Measurements from ENCODE around the gene SDHAF4.

The SDHAF4 gene
- total RNA-seq: 2.5 to 5.4 (median 2.6) reads per million in 3 donors

GRCh38 chr6:70566751-70567382, at the start of gene SDHAF4:
TSS of gene SDHAF4 (plus strand) at chr6:70566930. CDS start at chr6:70566941, 11 bp downstream.
- no peaks in the 10 kb centered on the region for H3K9me3 ChIP-seq (ENCODE audit: control insufficient read depth, low read length)
- H3K36me3 ChIP-seq (ENCODE audit: control insufficient read depth, insufficient read depth, low read length): no peaks in the 10 kb centered on the region
- H3K27ac ChIP-seq (ENCODE audit: insufficient read depth, low read length, poor library complexity, severe bottlenecking): peak within 1 kb of the TSS; percentile 76
- no peaks in the 10 kb centered on the region for H3K4me1 ChIP-seq (ENCODE audit: control insufficient read depth, insufficient read depth, low read length, poor library complexity, severe bottlenecking)
- peak; percentile 87 to 91 (median 87) for DNase-seq
- H3K27me3 ChIP-seq (replicated peaks; ENCODE audit: control insufficient read depth, insufficient read depth, low read length, poor library complexity, severe bottlenecking): no peaks in the 10 kb centered on the region
- H3K4me3 ChIP-seq (ENCODE audit: insufficient read depth, low read depth, low read length, poor library complexity, severe bottlenecking): peak within 1 kb of the TSS; percentile 89

- H3K27me3 ChIP-seq (replicated peaks; ENCODE audit: control insufficient read depth, insufficient read depth, low read length, poor library complexity, severe bottlenecking): no peaks in the 10 kb centered on the region
- no peak for DNase-seq
- no peaks in the 10 kb centered on the region for H3K9me3 ChIP-seq (ENCODE audit: control insufficient read depth, low read length)
- H3K27ac ChIP-seq (ENCODE audit: insufficient read depth, low read length, poor library complexity, severe bottlenecking): no peak overlapping the region
- no peak overlapping the region for H3K4me3 ChIP-seq (ENCODE audit: insufficient read depth, low read depth, low read length, poor library complexity, severe bottlenecking)
- H3K36me3 ChIP-seq (ENCODE audit: control insufficient read depth, insufficient read depth, low read length): no peaks in the 10 kb centered on the region
- no peaks in the 10 kb centered on the region for H3K4me1 ChIP-seq (ENCODE audit: control insufficient read depth, insufficient read depth, low read length, poor library complexity, severe bottlenecking)
Observed at GRCh38 chr6:70518723-70519122, 48.0 kb upstream of the SDHAF4 start.

- H3K36me3 ChIP-seq (ENCODE audit: control insufficient read depth, insufficient read depth, low read length): no peaks in the 10 kb centered on the region
- no peak for DNase-seq
- H3K4me1 ChIP-seq (ENCODE audit: control insufficient read depth, insufficient read depth, low read length, poor library complexity, severe bottlenecking): no peaks in the 10 kb centered on the region
- H3K4me3 ChIP-seq (ENCODE audit: insufficient read depth, low read depth, low read length, poor library complexity, severe bottlenecking): no peak overlapping the region
- no peak overlapping the region for H3K27ac ChIP-seq (ENCODE audit: insufficient read depth, low read length, poor library complexity, severe bottlenecking)
- H3K27me3 ChIP-seq (replicated peaks; ENCODE audit: control insufficient read depth, insufficient read depth, low read length, poor library complexity, severe bottlenecking): no peaks in the 10 kb centered on the region
- H3K9me3 ChIP-seq (ENCODE audit: control insufficient read depth, low read length): no peaks in the 10 kb centered on the region
Observed at GRCh38 chr6:70520575-70520974, 46.2 kb upstream of the SDHAF4 start.

DNA sequence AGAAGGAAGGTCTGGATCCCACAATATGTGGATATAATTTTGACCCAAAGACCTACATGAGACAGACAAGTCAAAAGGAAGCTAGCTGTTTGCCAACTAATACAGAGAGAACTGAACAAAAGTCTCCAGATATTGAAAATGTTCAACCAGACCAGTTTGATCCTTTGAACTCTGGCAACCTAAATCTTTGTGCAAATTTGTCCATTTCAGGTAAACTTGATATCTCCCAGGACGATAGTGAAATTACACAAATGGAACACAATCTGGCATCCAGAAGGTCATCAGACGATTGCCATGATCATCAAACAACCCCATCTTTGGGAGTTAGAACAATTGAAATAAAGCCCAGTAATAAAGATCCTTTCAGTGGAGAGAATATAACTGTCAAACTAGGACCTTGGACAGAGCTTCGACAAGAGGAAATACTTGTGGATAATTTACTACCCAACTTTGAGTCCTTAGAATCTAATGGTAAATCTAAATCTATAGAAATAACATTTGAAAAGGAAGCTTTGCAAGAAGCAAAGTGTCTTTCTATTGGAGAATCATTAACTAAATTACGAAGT, 41.9 kb upstream of the SDHAF4 start:
- no peak overlapping the region for H3K4me3 ChIP-seq (ENCODE audit: insufficient read depth, low read depth, low read length, poor library complexity, severe bottlenecking)
- no peaks in the 10 kb centered on the region for H3K9me3 ChIP-seq (ENCODE audit: control insufficient read depth, low read length)
- H3K36me3 ChIP-seq (ENCODE audit: control insufficient read depth, insufficient read depth, low read length): no peaks in the 10 kb centered on the region
- no peaks in the 10 kb centered on the region for H3K27me3 ChIP-seq (replicated peaks; ENCODE audit: control insufficient read depth, insufficient read depth, low read length, poor library complexity, severe bottlenecking)
- H3K27ac ChIP-seq (ENCODE audit: insufficient read depth, low read length, poor library complexity, severe bottlenecking): no peak overlapping the region
- DNase-seq: no peak
- H3K4me1 ChIP-seq (ENCODE audit: control insufficient read depth, insufficient read depth, low read length, poor library complexity, severe bottlenecking): no peaks in the 10 kb centered on the region

DNA sequence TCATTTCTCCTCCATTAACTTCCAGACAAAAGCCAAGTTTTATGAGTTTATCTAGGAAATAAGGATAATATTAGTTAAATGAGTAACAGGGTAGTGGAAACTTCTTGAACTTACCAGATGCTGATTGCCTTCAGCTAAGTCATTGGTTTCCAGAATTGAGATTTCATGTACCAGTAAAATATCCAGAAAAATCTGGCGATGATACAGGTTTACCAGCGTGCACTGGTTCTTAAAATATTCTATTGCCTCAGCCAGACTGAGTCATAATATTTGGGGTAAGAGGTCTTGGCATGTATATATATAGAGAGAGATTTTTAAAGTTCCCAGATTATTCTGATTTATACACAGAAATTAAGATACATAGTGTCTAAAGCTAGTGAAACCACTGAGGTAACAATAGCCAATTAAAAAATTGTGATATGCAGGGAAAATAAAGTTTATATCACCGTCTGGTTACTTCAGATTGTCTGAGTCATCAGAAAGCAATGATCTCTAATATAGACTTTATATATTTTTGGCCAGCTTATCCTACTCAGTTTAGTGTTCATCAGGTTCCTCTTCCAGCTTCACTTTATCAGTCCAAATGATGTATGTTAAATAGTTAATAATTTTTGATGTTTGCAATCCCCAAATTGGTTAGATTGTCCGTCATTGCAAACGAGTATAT, 39.5 kb upstream of the SDHAF4 start:
- Histone ChIP-seq H3K4me1 (ENCODE audit: control insufficient read depth, insufficient read depth, low read length, poor library complexity, severe bottlenecking) (no peaks in the 10 kb centered on the region), H3K4me3 (ENCODE audit: insufficient read depth, low read depth, low read length, poor library complexity, severe bottlenecking) (no peak overlapping the region), H3K27ac (ENCODE audit: insufficient read depth, low read length, poor library complexity, severe bottlenecking) (no peak overlapping the region), H3K36me3 (ENCODE audit: control insufficient read depth, insufficient read depth, low read length) (no peaks in the 10 kb centered on the region), H3K27me3 (replicated peaks; ENCODE audit: control insufficient read depth, insufficient read depth, low read length, poor library complexity, severe bottlenecking) (no peaks in the 10 kb centered on the region), H3K9me3 (ENCODE audit: control insufficient read depth, low read length) (no peaks in the 10 kb centered on the region)
- DNase-seq: no peak

DNA sequence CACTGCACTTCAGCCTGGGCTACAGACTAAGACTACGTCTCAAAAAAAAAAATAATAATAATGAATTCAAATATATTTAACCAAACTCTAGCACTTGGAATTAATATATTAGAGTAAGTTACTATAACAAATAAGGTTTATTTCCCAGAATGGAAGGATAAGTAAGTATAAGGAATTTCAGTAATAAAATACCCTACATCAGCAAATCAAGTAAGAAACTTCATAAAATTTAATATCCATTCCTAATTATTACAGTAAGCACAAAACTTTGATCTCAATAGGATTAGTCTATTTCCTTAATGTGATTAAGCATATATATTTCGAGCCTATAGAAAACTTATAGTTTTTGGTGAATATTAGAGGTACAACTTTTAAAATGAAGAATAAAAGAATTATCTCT, 36.7 kb upstream of the SDHAF4 start:
- H3K4me1 ChIP-seq (ENCODE audit: control insufficient read depth, insufficient read depth, low read length, poor library complexity, severe bottlenecking): no peaks in the 10 kb centered on the region
- H3K27ac ChIP-seq (ENCODE audit: insufficient read depth, low read length, poor library complexity, severe bottlenecking): no peak overlapping the region
- no peaks in the 10 kb centered on the region for H3K9me3 ChIP-seq (ENCODE audit: control insufficient read depth, low read length)
- DNase-seq: no peak
- H3K27me3 ChIP-seq (replicated peaks; ENCODE audit: control insufficient read depth, insufficient read depth, low read length, poor library complexity, severe bottlenecking): no peaks in the 10 kb centered on the region
- H3K36me3 ChIP-seq (ENCODE audit: control insufficient read depth, insufficient read depth, low read length): no peaks in the 10 kb centered on the region
- no peak overlapping the region for H3K4me3 ChIP-seq (ENCODE audit: insufficient read depth, low read depth, low read length, poor library complexity, severe bottlenecking)

- H3K27me3 ChIP-seq (replicated peaks; ENCODE audit: control insufficient read depth, insufficient read depth, low read length, poor library complexity, severe bottlenecking): no peaks in the 10 kb centered on the region
- no peaks in the 10 kb centered on the region for H3K36me3 ChIP-seq (ENCODE audit: control insufficient read depth, insufficient read depth, low read length)
- no peak for DNase-seq
- H3K4me1 ChIP-seq (ENCODE audit: control insufficient read depth, insufficient read depth, low read length, poor library complexity, severe bottlenecking): no peaks in the 10 kb centered on the region
- no peak overlapping the region for H3K4me3 ChIP-seq (ENCODE audit: insufficient read depth, low read depth, low read length, poor library complexity, severe bottlenecking)
- H3K9me3 ChIP-seq (ENCODE audit: control insufficient read depth, low read length): no peaks in the 10 kb centered on the region
- no peak overlapping the region for H3K27ac ChIP-seq (ENCODE audit: insufficient read depth, low read length, poor library complexity, severe bottlenecking)
Observed at GRCh38 chr6:70531133-70531532, 35.6 kb upstream of the SDHAF4 start.

- DNase-seq: no peak
- no peaks in the 10 kb centered on the region for H3K27me3 ChIP-seq (replicated peaks; ENCODE audit: control insufficient read depth, insufficient read depth, low read length, poor library complexity, severe bottlenecking)
- no peak overlapping the region for H3K27ac ChIP-seq (ENCODE audit: insufficient read depth, low read length, poor library complexity, severe bottlenecking)
- H3K4me3 ChIP-seq (ENCODE audit: insufficient read depth, low read depth, low read length, poor library complexity, severe bottlenecking): no peak overlapping the region
- H3K4me1 ChIP-seq (ENCODE audit: control insufficient read depth, insufficient read depth, low read length, poor library complexity, severe bottlenecking): no peaks in the 10 kb centered on the region
- no peaks in the 10 kb centered on the region for H3K9me3 ChIP-seq (ENCODE audit: control insufficient read depth, low read length)
- no peaks in the 10 kb centered on the region for H3K36me3 ChIP-seq (ENCODE audit: control insufficient read depth, insufficient read depth, low read length)
Observed at GRCh38 chr6:70537266-70537665, 29.5 kb upstream of the SDHAF4 start.

DNA sequence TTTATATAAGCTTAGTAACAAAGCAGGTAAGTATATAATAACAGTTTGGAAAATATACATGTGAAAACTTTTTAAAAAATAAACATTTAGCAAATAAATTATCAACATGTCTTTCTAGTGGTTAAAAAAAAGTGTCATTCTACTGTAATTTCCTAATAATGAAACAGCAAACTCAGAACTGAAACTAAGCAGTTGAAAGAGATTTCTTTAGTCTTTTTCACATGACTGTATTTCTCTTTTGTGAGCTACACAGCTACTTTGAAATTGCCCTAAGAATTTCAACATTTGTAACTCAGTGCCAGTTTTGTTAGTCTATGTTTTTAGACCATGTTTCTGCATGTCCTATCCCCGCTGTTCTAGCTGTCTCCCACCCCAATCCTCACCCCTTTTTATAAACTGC, 28.4 kb upstream of the SDHAF4 start:
- no peak overlapping the region for H3K27ac ChIP-seq (ENCODE audit: insufficient read depth, low read length, poor library complexity, severe bottlenecking)
- no peak for DNase-seq

GRCh38 chr6:70547313-70547712, 19.4 kb upstream of the SDHAF4 start:
- Histone ChIP-seq H3K4me3 (ENCODE audit: insufficient read depth, low read depth, low read length, poor library complexity, severe bottlenecking) (no peak overlapping the region), H3K27ac (ENCODE audit: insufficient read depth, low read length, poor library complexity, severe bottlenecking) (no peak overlapping the region), H3K9me3 (ENCODE audit: control insufficient read depth, low read length) (no peaks in the 10 kb centered on the region), H3K4me1 (ENCODE audit: control insufficient read depth, insufficient read depth, low read length, poor library complexity, severe bottlenecking) (no peaks in the 10 kb centered on the region), H3K36me3 (ENCODE audit: control insufficient read depth, insufficient read depth, low read length) (no peaks in the 10 kb centered on the region), H3K27me3 (replicated peaks; ENCODE audit: control insufficient read depth, insufficient read depth, low read length, poor library complexity, severe bottlenecking) (no peaks in the 10 kb centered on the region)
- no peak for DNase-seq

More for the DNA sequence above, 28.4 kb upstream of the SDHAF4 start:
- Histone ChIP-seq H3K36me3 (ENCODE audit: control insufficient read depth, insufficient read depth, low read length) (no peaks in the 10 kb centered on the region), H3K4me3 (ENCODE audit: insufficient read depth, low read depth, low read length, poor library complexity, severe bottlenecking) (no peak overlapping the region), H3K27me3 (replicated peaks; ENCODE audit: control insufficient read depth, insufficient read depth, low read length, poor library complexity, severe bottlenecking) (no peaks in the 10 kb centered on the region), H3K4me1 (ENCODE audit: control insufficient read depth, insufficient read depth, low read length, poor library complexity, severe bottlenecking) (no peaks in the 10 kb centered on the region), H3K9me3 (ENCODE audit: control insufficient read depth, low read length) (no peaks in the 10 kb centered on the region)
